Suprapubic skin (tissue), 3 donors: ENCODE measurements around the gene TRIM29.

ENCODE experiments used
- EP300 ChIP-seq: sonication (generic); formaldehyde crosslinking; IDR thresholded peaks from one replicate; pipeline ENCODE4 v1.6.1; 2017; ENCODE audit warnings: antibody characterized with exemption
- POLR2A ChIP-seq, 2 donors: fragments of 450-650 bp; IDR thresholded peaks; one replicate each; pipeline ENCODE4 v1.6.1; 2017; ENCODE audit warnings: antibody characterized with exemption in 2 of 2, mild to moderate bottlenecking in 2 of 2, moderate library complexity in 2 of 2
- TF ChIP-seq, protein P1 (sequence below), 2 donors: fragments of 200-600 bp in 1 of 2; fragments of 450-650 bp in 1 of 2; sonication (generic) in 1 of 2; IDR thresholded peaks; one replicate each; pipeline ENCODE4 v1.5.1; 2016 to 2019; ENCODE audit warnings: antibody characterized with exemption in 2 of 2, mild to moderate bottlenecking in 1 of 2, moderate library complexity in 1 of 2

DNA sequence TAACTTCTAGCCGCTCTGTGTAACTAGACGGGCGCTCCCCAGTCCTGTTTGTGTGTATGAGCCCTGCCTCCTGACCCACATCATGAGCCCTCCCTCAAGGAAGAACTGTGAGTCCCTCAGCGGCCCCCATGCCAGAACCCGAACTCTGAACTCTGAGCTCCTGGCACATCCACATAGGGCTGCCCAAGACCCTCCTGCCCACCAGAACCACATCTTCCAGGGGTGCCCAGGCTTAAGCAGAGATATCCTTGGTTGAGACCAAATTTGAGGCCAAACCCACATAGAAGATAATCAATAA lies 3.0 kb downstream of the TRIM29 start:
- TF ChIP-seq, protein P1, sequence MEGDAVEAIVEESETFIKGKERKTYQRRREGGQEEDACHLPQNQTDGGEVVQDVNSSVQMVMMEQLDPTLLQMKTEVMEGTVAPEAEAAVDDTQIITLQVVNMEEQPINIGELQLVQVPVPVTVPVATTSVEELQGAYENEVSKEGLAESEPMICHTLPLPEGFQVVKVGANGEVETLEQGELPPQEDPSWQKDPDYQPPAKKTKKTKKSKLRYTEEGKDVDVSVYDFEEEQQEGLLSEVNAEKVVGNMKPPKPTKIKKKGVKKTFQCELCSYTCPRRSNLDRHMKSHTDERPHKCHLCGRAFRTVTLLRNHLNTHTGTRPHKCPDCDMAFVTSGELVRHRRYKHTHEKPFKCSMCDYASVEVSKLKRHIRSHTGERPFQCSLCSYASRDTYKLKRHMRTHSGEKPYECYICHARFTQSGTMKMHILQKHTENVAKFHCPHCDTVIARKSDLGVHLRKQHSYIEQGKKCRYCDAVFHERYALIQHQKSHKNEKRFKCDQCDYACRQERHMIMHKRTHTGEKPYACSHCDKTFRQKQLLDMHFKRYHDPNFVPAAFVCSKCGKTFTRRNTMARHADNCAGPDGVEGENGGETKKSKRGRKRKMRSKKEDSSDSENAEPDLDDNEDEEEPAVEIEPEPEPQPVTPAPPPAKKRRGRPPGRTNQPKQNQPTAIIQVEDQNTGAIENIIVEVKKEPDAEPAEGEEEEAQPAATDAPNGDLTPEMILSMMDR (IDR thresholded peaks at IDR 0.05) = no peak
- TF ChIP-seq POLR2A (IDR thresholded peaks at IDR 0.05) = no peak
- TF ChIP-seq EP300 = no peak
